NK-92 (cell line): Measurements from ENCODE around the gene GPR179.

Source experiments
- DNase-seq: peaks from one replicate; lab custom pipeline; 2025; ENCODE audit not compliant: unreplicated experiment; lab: John Stamatoyannopoulos, UW

The GPR179 gene

GRCh38 chr17:38343608-38344419, at the start of gene GPR179:
Gene GPR179, minus strand, starts transcription at chr17:38343956. Its CDS starts 167 bp downstream, at chr17:38343789.
- DNase-seq: no peak

DNA sequence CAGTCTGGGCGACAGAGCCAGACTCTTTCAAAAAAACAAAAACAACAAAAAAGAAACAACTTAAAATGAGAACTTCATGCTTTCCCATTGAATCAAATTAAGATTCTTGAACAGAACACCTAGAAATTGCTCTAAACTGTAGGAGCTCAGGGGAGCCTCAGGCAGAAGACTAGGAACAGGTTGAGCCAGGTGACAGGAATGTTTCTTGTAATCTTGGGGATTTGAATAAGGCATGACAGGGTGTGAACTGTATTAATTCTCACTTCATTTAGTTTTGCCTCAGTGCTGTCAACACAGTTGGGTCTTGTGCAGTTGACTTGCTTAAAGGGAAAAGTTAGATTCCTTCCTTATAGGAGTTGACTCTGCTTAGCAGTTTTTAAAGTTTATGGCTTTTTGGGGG, 35.7 kb upstream of the GPR179 start:
- no peak for DNase-seq

DNA sequence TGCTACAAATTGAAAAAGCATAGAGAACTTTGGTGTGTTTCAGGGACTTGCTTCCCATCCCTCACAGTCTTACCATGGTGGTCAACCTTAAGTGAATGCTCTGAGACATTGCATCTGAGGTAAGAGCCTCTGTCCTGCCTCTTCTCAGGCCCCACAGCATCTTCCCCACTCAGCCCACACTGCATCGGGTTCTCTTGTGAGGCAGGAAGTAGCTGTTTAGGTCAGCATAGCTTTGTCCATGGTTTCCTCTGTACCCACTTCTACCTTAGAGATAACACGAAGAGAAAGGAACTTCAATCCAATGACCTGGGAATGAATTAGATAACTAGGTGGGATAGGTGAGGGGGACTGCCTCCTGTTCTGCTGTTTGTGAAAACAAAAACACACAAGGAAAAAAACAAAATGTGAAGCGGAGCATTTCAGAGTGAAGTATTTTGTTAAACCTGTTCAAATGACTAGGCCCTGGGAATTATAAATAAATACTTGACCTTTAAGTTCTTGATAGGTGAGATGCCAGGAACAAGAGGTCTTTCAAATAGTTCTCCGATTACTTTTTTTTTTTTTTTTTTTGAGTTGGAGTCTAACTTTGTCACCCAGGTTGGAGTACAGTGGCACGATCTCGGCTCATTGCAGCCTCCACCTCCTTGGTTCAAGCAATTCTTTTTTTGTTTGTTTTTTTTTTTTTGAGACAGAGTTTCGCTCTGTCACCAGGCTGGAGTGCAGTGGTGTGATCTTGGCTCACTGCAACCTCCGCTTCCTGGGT, 25.5 kb upstream of the GPR179 start:
- DNase-seq: no peak

DNA sequence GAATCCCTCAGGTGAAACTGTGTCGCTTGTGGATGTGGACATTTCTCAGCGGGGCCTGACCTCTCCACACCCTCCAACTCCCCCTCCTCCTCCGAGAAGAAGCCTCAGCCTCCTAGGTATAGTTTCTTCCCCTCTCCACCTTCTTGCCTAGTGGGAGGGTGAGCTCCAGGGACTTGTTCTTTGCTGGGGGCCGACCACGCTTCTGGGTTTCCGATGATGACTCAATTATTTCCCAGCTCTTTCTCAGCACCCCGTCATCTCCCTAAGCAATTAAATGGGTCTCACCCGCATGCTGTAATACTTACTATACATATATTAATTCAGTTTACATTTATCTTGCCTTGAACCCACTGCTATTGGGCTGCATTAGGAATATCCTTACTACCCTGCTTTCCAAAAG, 21.0 kb upstream of the GPR179 start:
- DNase-seq: no peak

GRCh38 chr17:38363016-38363415, 19.3 kb upstream of the GPR179 start:
- DNase-seq: no peak

GRCh38 chr17:38361694-38362465, 18.1 kb upstream of the GPR179 start:
- DNase-seq: no peak

- DNase-seq: no peak
Measured at GRCh38 chr17:38358586-38359513, 15.1 kb upstream of the GPR179 start.

GRCh38 chr17:38357486-38358123, 13.8 kb upstream of the GPR179 start:
- DNase-seq: no peak

DNA sequence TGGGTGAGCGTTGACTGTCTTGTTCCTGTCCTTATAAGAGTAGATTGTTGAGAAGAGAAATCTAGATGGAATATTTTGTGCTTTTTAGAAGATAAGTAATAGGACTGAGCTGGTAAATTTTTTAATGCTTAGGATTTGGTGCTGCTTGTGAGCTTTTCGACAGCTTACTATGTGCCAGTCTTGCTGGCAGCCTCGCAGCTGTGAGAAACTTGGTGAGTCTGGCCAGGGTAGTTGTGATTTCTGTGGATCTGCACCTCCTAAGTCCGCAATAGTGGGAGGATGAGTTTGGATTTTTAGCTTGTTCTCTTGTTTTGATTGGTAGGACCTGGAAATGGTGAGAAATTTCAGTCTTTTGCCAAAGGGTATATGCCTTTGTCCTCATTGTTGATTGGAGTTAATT, 11.5 kb upstream of the GPR179 start:
- no peak for DNase-seq

DNA sequence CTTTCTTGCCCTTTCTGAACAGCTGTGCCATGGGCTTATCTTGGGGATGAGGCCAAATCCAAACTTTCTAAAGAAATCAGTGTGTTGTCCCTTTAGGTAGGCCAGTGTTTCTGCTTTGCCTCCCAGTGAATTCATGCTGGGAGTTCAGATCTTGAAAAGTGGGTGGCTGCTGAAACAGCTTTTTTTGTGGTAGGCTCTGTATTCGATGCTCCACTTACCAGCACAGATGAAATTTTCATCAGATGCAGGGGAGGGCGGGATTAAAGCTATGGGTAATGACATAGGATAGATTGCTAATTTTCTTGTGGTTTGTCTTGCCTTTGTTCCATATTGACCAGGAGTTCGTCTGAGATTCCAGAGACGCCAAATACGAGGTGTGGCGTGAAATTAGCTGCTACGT, 10.7 kb upstream of the GPR179 start:
- no peak for DNase-seq

DNA sequence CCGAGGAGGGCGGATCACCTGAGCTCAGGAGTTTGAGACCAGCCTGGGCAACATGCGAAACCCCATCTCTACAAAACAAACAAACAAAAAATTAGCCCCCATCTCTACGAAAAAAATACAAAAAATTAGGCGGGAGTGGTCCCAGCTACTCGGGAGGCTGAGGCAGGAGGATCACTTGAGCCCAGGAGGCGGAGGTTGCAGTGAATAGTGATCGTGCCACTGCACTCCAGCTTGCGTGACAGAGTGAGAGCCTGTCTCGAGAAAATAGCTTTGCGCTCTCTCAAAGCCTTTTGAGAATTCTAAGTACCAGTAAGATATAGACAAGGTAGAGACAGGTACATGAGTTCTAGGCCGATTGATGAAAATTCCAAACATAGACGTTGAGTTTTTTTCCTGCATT, 9.9 kb upstream of the GPR179 start:
- no peak for DNase-seq

DNA sequence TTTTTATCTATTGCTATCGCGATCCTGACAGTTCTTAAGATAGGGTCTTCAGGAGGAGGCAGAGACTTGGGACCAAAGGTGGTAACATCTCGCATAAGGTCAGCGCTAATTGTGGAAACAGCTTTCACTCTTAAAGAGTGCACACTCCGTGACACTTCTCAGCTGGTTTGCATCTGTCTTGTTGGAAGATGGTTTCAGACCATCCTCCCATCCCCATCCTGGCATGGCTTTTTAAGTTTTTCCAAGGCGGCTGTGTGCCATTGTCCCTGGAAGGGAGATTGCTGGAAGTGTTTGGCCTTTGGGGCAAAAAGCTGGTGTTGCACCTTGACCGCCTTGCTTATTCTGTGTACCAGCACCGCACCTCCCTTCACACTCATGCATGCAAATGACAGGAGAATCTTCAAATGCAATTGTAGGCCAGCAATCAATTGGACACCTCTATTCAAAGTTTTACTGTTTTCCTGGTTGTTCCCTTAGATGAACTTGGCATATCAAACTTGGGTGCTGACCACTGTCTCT, 9.4 kb upstream of the GPR179 start:
- no peak for DNase-seq

GRCh38 chr17:38352245-38353085, 8.7 kb upstream of the GPR179 start:
- no peak for DNase-seq

GRCh38 chr17:38351412-38352222, 7.9 kb upstream of the GPR179 start, which contains the start of gene SOCS7:
Gene SOCS7, plus strand, starts transcription at chr17:38351844. Its CDS starts 209 bp downstream, at chr17:38352053.
- peak; percentile 47 for DNase-seq

GRCh38 chr17:38350035-38350434, 6.3 kb upstream of the GPR179 start:
- no peak for DNase-seq

DNA sequence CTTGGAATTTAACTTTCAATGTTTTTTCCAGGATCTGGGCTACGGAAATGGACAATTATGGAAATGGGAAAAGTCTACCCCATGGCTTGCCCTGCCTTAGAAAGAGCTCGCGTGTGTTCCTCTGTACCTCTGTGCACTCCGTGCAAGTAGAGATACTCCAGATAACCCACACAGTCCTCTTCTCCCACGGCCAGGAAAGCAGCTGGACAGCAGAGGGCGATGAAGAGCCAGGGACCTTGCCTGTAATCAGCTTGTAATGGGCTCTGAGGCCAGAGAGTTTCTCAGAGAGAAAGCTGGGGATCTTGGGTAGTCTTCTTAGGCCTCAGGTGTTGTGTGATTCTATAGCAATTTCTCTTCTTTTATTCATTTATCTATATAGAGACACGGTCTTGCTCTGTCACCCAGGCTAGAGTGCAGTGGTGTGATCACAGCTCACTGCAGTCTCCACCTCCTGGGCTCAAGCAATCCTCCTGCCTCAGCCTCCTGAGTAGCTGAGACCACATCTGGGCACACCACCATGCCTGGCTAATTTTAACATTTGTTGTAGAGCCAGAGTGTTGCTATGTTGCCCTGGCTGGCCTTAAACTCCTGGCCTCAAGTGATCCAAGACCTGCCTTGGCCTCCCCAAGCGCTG, 5.5 kb upstream of the GPR179 start:
- DNase-seq: peak; percentile 45

DNA sequence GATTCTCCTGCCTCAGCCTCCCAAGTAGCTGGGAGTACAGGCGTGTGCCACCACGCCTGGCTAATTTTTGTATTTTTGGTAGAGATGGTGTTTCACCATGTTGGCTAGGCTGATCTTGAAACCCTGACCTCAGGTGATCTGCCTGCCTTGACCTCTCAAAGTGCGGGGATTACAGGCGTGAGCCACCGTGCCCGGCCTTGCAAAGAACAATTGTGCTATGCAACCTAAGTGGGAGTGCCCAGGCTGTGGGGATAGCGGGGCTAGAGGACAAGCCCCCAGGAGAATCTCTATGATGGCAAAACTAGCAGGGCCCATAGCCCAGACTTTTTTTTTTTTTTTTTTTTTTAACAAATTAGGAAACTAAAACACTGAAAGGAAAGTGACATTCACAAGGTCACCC, 2.0 kb upstream of the GPR179 start:
- no peak for DNase-seq

- no peak for DNase-seq
Measured at GRCh38 chr17:38344420-38344745, 627 bp upstream of the GPR179 start.
